GM19455 (cell line): ENCODE data around the gene RSPRY1.
"Not testable (repeated sequence)": the region's sequence is repeated elsewhere in the genome, so short reads cannot be mapped to it uniquely, and the experiment has no call there.

Source experiments
- ATAC-seq: cut with Tn5 transposase; IDR thresholded peaks from one replicate; pipeline ENCODE4 v1.9.1; 2021; ENCODE audit not compliant: unreplicated experiment

RSPRY1 gene

DNA sequence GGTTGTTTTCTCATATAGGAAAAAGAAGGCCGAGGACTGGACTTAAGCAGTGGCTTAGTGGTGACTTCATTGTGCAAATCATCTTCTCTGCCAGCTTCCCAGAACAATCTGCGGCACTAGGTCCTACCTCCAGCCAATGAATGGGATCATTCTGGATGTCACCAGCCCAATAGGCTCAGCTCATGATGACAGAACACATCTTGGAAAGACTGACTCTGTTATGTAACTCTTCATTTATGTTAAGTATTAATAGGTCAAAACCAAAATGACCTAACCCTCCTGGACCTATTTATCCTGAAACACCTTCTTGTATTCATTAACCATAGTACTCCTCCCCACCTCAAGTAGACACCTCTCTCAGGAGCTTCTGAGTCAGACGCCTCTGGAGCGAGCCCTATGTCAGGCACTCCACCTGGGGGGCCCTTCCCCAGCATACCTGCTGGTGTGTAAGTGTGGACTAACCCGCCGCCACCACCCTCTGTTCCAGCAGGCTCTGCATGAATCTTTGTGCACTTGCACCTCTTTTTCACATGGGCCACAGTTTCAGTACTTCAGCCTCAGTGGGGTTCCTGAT, 66.1 kb downstream of the RSPRY1 start:
- no peak for ATAC-seq

DNA sequence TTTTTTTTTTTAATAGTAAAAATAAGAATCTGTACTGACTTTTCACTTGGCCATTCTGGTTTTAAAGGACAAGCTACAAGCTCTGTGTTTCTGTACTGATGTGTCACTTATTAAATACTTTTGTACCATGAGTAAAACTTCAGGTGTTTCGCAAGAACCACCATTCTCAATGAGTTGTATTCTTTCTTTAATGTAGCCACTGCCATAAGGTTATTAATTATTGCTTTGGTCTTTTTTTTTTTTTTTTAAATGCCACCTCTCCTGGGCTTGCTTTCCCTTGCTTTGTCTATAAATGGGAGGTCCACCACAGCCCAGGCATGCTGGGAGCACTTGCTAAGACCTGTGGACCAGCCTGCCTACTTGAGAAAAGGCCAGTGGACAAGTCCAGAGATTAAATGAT, 67.3 kb downstream of the RSPRY1 start:
- no peak for ATAC-seq

DNA sequence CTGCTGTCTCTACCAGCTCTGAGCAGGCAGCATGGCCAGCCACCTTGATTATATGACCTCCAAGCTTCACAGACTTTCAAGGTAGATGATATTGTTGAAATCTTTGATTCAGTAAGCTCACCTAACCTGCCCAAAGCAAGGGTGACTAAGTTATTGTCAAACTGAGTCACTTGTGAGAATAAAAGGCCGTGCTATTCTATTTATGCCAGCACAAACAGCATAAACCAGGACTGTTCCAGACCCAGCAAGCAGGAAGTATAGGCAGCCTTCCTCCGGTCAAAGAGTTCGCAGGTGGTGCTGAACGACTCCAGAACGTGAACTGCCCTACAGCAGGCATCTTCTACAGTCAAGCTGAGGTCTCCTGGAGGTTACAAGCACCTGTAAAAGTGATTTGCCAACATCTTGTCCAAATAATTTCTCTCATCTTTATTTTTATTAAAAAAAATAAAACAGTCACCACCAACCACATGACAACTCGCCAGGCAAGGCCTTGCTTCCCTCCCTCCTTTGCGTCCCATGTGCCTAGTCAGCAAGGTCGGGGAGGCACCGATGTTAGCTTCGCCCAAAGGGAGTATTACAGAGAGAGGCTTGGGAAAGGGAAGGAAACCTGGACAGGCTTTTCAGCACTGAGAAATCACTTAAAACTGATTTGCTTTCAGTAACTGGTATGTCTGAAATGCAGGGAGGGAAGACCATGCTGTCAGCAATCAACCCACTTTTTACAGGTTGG, 69.7 kb downstream of the RSPRY1 start:
- no peak for ATAC-seq

DNA sequence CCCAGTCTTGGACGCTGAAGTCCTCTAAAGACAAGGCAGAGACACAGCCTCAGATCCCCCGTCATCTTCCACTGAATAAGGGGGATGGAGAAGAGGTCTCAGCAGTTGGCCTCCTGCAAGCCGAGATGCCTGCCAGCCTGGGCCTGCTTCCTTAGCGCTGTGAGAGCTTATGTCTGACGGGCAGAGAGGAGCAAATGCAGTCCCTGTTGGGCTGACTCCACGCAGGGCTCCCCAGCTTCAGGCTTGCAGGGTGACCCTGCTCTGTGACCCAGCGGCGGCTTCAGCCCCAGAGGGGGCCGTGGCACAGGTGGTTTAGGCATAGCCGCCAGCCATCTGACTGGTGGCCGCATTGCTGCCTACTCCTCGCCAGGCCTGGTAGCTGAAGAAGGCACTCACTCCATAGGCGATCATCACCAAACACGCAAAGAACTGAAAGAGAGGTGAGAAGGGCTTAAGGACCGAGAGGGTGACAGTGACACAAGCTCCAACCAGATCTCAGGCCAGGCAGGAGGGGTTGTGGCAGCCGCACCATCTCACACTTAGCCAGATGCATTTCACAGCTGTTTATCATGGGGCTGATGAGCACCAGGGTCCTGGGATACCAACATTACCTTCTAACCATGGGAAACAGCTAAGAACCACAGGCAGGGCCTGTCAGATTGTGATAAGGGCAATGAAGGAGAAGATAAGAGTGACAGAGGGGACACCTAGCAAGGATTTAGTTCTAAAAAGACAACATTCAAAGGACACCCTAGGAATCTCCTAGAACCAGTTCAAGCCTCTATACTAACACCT, 70.7 kb downstream of the RSPRY1 start:
- no peak for ATAC-seq

DNA sequence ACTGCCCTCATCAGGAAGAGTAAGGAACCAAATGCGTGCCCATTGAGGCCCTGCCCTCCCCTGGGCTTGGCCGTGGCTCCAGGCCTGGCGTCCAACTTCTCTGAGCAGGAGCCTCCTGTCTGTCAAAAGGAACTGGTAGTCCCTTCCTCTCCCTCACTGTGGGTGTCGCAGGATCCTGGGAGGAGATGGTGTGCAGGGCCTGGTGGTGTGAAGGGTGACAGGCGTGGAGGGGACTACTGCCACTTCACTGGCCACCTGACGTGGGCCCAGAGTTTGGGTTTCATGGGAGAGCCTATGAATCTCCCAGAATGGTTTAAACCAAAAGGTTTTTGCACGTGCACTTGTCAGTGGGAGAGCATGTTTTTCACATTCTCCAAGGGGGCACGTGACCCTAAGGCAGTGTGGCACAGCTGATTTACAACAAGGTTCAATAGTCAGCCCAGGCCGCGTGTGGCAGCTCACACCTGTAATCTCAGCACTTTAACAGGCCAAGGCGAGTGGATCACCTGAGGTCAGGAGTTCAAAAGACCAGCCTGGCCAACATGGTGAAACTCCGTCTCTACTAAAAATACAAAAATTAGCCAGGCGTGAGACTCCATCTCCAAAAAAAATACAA, 71.4 kb downstream of the RSPRY1 start:
- ATAC-seq, result no peak

DNA sequence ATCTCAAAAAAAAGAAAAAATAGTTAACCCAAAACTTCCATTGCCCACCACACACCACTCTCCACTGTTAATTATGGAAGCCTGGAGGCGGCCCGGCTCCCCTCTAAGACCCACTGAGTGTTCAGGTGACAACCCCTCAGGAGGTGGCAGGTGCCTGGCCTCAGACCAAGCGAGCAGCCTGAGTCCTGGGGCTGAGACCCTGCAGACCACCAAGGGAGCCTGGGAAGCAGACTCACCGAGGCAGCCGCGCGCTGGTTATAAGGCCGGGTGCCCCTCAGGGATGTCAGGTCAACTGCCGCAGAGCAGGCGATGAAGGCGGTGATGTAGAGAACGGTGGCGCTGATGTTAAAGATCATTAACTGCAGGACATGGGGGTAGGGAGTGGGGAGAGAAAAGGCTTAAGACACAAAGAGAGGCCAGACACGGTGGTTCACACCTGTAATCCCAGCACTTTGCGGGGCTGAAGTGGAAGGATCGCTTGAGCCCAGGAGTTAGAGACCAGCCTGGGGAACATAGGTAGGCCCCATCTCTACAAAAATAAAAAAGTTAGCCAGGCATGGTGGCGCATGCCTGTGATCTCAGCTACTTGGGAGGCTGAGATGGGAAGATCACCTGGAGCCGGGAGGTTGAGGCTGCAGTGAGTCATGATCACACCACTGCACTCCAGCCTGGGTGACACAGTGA, 72.2 kb downstream of the RSPRY1 start:
- ATAC-seq, result no peak

DNA sequence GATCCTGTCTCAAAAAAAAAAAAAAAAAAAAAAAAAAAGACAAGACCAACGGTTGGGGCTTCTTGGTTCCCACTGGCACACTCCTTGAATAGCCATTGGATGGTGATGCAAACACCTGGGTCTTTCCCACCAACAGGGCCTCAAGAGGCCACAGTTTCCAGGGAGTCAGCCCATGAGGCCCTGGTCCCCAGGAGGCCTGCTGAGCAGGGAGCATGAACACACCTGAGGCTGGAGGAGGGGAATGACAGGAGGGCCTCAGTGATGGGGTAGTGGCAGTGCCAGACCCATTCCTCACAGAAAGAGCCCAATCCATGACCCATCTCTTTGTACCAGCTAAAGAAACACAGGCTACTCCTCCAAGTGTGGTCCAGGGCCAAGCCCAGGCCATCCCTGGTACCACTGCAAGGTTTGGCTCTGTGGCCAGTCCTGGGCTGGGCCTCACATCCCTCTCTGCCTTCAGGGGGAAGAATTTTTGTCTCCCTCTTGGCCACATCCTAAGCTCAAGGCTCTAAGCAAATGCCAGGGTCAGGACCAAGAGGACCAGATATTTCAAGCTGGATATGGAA, 72.9 kb downstream of the RSPRY1 start:
- no peak for ATAC-seq

DNA sequence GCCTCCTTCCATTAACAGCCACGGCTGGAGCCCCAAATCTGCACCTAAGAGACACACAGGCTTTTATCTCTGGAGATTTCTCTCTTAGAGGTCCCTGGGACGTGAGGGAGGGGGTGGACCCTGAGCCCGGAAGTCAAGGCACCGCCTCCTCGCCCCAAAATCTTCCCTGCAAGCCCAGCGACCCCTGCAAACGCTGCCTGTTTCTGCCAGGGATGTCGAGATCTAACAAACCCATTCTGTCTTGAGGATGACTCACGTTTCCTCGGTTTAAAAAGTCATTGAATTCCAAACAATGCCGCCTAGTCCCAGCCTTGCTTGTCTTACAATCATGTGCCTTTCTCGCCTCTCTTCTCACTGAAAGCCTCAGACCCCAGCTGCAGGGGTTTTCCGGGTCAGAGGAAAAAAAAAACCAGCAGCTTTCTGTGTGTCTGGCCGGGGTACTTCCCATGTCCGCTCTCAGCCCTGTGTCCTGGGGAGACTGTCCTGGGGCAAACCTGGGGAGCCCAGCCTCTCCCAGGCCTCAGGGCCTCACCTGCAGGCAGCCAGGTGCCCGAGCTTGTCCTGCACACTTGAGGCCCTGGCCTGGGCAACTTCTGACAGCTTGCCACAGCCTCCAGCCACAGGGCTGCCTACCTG, 74.3 kb downstream of the RSPRY1 start:
- ATAC-seq, result no peak

DNA sequence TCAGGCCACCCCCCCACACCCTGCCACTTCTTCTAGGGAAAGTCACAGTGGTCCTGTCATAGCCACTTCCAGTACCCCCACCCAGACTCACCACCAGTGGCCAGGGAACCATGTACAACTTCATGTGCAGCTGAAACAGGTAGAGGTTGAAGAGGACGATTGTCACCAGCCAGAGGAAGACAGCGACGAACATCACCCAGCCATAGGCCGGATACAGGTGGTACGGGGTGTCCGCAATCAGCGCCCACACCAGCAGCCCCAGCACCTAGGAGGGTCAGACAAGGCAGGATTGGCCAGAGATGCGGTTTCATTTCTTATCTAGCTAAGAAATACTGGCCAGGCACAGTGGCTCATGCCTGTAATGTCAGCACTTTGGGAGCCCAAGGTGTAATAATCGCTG, 75.7 kb downstream of the RSPRY1 start:
- no peak for ATAC-seq

DNA sequence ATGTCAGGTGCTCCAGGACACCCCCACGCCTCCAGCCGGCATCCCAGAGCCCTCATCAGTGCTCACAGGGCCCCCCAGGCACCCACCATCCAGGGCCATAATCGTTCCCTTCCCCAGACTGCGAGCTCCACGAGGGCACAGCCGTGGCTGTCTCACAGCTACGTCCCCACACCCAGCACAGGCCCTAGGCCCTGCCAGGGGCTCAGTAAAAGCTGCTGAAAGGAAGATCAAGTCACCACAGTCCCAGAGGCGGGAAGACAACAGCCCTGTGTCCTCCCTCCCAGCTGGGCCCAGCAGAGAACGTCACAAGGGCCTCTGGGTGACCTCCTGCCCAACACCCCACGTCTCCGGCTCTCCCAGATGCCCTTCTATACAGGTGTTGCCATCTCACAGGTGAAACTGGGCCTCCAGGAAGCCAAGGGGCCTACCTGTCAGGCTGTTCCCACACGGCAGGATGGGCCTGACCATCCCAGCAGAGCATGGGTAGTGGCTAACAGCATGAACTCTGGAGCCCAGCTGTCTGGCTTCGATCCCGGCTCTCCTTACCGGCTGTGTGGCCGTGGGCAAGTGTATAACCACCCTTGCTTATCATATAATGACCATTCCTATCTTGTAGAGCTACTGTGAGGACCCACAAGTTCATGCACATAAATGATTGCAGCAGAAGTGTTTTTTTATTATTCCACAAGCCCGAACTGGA, 76.9 kb downstream of the RSPRY1 start:
- ATAC-seq, result no peak

DNA sequence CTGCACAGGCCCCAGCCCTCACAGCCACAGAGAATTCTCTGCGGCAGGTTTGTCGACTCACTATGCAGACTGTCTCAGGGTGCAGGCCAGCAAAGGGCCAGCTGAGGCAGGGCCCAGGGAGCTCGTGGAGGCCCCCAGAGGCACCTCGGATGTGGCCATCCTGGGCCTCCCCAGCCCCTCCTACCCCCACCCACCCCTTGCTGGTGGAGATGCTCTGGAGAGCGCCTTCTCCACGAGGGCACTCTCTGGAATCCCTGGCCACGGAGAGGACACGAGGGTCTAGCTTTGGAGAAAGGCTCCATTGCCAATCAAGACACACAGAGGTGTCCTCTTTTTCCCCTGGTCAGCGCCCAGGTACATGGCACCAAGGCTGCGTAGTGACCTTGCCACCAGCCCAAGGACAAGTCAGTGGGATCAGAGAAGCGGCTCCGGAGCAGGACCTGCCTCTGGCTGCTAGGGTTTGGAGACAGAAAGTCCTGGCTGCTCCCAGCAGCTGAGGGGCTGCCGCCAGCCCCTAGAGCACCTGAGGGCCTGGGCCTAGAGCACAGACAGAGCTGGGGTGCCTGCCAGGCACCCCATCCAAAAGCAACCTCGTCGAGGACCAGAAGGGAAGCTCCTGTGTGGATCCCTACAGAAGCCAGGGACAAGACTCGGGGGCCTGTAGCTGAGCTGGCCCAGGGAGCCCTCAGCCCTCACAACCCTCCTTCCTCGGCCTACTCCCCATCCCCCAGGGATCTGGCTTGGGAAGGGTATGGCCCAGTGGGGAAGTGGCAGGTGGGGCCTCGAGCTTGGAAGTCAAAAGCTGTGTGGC, 77.6 kb downstream of the RSPRY1 start:
- ATAC-seq, result no peak

DNA sequence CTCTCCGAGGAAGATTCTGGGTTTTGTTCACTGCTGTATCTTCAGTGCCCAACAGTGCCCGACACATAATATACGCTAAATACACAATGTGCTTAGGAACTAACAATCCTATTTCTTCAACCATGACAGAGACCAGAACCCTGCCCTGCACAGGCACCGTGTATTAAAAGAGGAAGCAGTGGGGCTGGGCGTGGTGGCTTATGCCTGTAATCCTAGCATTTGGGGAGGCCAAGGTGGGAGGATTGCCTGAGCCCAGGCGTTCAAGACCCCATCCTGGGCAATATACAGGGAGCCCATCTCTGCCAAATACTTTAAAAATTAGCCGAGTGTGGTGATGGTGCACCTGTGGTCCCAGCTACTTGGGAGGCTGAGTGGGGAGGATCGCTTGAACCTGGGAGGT, 78.3 kb downstream of the RSPRY1 start:
- ATAC-seq, result no peak

DNA sequence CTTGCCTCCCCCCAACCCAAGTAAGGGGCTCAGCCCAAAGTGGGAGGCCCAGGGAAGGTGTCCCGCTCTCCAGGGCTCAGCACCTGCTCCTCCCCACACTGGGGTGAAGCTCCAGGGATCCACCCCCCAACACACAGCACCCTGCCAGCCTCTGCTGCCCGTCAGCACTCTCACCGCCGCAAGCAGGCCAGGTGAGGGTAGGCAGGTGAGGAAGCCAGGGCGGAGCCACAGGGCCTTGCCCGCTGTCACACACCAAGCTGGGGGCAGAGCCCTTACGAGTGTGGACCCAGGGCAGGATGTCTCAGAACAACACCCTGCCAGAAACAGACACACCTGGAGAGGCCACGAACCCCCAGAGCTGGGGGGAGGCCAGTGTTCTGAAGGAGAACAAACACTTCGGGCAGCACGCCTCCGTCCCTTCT, 78.8 kb downstream of the RSPRY1 start:
- no peak for ATAC-seq

DNA sequence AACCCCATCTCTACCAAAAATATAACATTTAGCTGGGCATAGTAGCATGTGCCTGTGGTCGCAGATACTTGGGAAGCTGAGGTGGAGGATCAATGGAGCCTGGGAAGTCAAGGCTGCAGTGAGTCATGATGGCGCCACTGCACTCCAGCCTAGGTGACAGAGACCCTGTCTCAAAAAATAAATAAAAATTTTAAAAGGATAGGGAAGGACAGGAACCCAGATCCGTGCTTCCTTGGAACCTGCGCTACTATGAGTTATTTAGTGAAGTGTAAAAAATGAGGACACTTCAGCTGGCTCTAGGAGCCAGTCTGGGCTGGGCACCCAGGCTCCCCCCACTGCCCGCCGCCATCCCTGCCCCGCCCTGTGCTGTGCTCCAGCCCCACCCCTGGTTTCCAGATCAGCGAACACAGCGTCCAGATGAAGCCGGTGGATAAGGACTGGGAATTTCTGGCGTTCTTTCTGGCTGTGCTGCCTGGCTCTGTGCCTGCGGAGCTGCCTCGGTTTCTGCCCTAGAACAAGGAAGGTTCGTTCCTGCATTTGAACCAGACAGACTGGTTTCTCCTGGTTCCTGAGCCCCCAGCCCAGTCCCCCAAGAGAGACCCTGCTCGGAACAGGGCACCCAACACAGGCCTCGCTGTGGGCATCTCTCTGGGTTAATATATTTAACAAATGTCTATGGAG, 79.9 kb downstream of the RSPRY1 start:
- no peak for ATAC-seq

DNA sequence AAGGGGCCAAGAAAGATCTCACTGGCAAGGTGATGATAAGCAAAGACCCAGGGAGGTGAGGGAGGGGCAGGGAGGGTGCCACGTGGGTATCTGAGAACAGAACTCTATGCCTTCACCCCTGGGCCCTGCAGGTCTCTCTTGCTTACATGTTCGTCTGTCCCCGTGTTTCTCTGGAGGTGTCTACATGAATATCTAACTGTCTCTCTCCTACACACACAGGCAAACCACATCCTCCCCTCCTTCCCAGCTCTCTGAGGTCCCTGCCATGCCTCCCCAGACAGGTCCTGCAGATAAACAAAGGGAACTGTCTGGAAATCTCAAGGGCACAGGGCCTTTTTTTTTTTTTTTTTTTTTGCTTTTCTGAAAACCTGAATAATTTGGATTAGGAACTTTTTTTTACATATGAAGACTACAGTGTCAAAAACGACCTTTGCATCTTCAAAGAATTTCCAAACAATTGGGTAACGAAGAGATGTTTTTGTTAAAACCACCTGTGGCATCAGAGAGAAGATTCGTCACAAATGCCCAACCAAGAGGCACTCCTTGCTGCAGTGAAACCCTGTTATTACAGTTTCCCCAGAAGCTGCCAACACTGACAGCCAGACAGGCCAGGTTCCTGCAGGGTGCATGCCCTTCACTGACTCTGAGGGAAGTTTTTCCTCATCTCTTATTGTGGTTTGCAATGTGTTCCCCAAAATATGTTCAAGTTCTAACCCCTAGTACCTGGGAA, 80.6 kb downstream of the RSPRY1 start:
- ATAC-seq, result no peak

DNA sequence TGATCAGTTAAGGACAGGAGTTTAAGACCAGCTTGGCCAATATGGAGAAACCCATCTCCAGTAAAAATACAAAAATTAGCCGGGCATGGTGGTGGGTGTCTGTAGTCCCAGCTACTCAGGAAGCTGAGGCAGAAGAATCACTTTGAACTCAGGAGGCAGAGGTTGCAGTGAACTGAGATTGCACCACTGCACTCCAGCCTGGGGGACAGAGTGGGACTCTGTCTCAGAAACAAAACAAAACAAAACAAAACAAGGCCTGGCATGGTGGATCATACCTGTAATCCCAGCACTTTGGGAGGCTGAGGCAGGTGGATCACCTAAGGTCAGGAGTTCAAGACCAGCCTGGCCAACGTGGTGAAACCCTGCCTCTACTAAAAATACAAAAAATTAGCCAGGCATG, 81.2 kb downstream of the RSPRY1 start:
- not testable (repeated sequence) for ATAC-seq
